NCI-H748 treated with DMSO at 0.1 percent for 48 hours (cell line): ENCODE results near the gene KCNT1.

Experiments
- DNase-seq: peaks from one replicate; lab custom pipeline; 2025; lab: John Stamatoyannopoulos, UW

Gene KCNT1

DNA sequence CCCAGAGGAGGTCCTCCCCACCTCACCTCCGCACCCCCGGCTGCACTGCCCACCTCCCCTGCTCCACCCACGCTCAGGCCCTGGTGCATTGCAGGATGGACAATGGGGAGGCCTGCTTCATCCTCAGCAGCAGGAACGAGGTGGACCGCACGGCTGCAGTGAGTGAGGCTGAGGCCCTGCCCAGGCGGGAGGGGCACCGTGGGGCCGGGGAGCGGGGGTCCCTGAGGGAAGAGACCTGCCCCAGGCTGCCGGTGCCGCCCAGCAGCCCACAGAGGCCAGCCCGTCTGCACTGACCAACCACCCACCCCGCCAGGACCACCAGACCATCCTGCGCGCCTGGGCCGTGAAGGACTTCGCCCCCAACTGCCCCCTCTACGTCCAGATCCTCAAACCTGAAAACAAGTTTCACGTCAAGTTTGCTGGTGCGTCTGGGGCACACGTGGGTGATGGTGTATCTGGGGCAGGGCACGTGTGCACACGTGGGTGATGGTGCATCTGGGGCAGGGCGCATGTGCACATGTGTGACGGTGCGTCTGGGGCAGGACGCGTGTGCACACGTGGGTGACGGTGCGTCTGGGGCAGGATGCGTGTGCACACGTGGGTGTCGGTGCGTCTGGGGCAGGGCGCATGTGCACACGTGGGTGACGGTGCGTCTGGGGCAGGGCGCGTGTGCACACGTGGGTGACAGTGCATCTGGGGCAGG lies 66.7 kb downstream of the KCNT1 start:
- DNase-seq = no peak

DNA sequence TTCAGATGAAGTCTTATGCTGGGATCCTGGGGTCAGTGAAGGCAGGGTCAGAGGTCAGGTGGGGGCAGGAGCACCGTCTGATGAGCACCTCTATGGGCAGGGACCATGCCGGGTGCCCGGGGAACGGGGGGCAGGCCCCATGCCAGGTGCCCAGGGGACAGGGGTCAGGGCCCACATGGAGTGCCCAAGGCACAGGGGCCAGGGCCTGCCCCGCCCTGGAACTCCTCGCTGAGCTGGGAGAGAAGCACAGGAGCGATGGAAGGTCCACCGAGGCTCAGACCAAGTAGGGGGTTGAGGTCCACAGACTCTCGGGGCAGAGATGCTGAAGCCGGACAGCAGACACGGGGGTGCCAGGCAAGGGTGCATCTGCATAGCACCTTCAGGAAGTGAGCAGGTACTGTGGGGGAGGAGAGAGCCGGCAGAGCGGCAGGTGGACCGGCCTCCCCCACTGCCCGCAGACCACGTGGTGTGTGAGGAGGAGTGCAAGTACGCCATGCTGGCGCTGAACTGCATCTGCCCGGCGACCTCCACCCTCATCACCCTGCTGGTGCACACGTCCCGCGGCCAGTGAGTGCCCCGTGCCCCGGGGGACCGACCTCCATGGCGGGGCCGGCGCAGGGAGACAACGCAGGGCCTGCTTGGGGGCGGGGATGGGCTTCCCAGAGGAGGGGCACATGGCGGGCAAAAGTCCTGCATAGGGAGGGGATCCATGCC lies 67.7 kb downstream of the KCNT1 start:
- DNase-seq = no peak

DNA sequence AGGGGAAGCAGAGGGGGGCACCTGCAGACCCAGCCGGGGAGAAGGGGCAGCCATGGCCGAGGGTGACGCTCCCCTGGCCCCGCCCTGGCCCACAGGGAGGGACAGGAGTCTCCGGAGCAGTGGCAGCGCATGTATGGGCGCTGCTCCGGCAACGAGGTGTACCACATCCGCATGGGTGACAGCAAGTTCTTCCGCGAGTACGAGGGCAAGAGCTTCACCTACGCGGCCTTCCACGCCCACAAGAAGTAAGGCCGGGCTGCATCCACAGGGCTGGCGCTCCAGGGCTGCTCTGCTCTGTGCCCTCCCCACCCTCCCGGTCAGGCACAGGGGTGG lies 68.2 kb downstream of the KCNT1 start:
- no peak for DNase-seq

DNA sequence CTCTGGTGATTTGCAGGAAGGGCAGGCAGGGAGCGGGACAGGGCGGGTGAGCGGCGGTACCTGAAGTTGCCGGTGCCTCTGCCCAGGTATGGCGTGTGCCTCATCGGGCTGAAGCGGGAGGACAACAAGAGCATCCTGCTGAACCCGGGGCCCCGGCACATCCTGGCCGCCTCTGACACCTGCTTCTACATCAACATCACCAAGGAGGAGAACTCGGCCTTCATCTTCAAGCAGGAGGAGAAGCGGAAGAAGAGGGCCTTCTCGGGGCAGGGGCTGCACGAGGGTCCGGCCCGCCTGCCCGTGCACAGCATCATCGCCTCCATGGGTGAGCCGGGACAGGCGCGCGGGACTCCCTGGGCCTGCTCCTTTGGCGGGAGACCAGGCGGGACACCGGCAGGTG lies 68.8 kb downstream of the KCNT1 start:
- no peak for DNase-seq

DNA sequence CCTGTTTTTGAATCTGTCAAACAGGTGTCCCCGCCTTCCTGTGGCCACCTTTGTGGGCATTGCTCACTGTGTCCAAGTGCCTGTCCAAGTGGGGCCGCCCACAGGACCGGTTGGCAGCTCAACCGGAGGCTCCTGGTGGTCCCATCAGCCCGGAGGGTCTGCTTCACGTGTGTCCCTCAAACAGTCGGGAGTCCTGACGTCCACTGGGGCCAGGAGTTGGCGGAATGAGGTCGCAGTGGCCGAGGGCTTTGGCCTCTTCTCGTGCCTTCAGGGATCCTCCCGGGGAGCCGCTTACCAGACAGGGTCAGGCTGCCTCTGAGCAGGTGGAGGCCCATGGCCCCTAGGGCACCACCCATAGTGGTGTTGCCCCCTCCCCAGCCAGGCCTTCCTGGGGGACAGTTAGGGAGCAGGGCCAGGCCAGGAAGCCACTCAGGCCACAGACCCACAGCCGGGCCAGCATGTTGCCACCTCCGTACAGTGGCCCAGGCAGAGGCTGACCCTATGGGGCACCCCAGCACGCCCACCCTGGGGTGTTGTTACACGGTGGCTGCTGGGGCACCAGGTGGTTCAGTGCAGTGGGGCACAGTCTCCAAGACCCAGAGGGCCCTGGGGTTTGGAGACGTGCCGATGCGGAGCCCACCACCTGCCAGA lies 69.5 kb downstream of the KCNT1 start:
- DNase-seq = no peak

DNA sequence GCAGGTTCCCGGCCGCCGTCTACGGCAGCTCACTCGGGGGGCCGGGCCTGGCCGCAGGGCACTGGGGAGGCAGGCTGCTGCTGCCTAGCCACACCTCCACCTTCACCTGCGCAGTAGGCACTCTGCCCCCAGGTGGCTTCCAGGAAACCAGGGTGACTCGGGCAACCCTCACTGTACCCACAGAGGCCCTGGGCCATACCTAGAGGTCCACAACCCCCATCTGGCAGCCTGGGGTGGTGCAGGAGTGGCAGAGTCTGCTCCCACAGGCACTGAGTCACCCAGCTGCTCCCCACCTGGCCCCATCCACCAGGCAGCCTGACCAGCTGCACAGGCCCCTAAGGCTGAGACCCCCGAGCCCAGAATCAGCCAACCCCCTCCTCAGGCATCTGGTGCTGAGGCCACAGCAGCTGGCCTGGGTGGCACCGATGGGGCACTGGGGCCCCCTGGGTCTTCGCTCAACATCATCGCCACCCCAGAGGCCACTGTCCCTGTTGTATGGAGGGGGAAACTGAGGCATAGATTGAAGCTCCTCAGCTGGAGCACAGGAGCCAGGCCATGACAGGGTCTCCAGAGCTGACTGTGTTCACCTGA lies 70.2 kb downstream of the KCNT1 start:
- no peak for DNase-seq

DNA sequence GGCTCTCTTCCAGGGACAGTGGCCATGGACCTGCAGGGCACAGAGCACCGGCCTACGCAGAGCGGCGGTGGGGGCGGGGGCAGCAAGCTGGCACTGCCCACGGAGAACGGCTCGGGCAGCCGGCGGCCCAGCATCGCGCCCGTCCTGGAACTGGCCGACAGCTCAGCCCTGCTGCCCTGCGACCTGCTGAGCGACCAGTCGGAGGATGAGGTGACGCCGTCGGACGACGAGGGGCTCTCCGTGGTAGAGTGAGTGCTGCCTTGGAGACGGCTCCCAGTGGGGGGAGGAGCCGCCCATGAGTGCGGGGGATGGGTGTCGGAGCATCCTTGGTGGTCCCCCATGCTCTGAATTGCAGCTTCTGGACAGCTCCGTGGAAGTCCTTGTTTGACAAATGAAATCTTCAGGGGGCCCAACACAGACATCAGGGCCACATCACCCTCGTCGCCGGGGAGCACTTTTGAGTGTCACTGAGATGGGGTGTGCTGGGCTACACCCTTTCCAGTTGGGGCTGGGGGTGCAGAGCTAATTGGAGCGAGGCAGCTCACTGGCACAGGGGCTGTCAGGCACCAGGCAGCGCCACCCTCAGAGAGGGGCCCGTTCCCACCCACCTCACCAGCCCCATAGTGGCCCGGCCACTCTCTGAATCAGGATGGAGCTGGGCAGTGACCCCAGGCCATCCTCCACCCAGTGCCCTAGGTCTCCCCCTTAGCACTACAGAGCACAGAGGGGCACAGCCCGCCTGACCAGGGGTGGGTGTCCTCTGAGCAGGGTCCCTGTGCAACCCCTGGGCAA lies 70.9 kb downstream of the KCNT1 start:
- no peak for DNase-seq

DNA sequence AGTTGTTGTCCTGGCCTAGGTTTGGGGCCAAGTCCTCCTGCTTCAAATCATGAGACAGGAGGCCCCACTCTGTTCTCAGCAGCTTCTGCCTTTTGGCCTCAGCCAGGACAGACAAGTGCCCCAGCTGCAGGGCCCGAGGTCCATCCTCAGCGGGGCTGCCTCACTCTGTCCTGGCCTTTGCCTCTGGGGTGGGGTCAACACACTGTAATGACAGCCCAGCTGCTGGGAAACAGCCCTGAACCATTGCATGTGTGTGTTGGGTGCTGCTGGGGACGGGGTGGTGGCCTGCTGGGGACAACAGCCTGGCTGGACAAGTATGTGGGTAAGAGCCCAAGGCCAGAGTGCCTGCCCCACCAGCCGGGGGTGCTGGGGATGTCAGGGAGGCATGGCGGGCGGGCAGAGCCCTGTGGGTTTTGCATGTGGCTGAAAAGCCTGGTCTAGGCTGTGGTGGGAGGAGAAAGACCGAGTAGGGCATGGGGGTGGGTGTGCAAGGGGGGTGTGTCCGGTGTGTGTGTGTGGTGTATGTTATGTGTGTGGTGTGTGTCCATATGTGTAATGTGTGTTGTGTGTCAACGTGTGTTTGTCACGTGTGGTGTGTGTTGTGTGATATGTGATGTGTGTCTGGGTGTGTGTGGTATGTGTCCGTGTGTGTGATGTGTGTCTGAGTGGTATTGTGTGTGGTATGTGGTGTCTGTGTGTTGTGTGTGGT lies 71.7 kb downstream of the KCNT1 start:
- no peak for DNase-seq

DNA sequence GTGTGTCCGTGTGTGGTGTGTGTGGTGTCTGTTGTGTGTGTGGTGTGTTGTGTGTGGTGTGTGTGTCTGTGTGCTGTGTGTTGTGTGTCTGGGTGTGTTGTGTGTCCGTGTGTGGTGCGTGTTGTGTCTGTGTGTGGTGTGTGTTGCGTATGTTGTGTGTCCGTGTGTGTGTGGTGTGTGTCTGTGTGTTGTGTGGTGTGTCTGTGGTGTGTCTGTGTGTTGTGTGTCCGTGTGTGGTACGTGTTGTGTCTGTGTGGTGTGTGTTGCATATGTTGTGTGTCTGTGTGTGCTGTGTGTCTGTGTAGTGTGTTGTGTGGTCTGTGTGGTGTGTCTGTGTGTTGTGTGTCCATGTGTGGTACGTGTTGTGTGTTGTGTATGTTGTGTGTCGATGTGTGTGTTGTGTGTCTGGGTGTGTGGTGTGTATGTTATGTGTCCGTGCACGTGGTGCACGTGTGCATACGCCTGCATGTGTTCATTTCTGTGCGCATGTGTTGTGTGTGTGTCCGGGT lies 72.3 kb downstream of the KCNT1 start:
- no peak for DNase-seq

DNA sequence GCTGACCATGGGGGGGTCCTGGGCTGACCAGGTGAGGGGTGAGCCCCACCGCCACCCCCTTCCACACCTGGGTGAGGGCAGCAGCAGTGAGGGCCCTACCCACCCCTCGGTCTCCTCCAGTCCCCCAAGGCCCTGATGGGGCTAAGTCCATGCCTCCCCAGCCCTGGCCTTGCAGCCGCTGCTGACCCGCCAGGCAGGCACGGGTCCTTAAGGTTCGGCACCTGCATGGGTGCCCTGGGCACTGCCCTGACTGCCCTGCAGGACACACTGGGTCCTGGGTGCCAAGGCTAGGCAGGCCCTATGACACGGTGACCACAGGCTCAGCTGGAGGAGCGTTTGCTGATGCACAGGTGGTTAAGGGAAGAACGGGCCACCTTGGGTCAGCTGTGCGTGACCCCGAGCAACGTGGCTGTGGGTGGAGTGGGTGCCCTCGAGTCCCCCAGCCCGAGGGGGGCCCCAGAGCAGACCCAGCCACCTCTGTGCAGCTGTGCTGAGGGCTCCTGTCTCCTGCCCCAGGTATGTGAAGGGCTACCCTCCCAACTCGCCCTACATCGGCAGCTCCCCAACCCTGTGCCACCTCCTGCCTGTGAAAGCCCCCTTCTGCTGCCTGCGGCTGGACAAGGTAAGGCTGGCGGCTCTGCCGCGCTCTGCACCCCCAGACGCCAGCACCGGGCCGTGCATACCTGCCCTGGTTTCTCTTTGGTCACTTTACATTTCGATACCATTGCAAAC lies 73.0 kb downstream of the KCNT1 start:
- DNase-seq = no peak

DNA sequence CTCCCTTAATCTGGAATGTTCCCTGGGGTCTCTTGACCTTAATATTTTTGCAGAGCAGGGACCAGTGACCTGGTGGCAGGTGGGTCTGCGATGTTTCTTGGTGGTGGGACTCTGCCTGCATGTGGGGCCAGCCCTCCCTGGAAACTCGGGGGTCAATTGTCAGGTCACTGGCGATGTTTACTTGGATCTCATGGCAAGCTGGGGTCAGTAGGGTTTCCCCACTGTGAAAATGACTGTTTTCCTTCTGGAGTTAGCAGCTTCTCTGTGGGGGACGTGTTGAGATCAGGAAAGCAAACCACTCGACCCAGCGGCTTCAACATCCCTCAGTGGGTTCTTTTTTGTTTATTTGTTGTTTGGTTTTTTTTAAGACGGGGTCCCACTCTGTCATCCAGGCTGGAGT lies 73.9 kb downstream of the KCNT1 start:
- no peak for DNase-seq

DNA sequence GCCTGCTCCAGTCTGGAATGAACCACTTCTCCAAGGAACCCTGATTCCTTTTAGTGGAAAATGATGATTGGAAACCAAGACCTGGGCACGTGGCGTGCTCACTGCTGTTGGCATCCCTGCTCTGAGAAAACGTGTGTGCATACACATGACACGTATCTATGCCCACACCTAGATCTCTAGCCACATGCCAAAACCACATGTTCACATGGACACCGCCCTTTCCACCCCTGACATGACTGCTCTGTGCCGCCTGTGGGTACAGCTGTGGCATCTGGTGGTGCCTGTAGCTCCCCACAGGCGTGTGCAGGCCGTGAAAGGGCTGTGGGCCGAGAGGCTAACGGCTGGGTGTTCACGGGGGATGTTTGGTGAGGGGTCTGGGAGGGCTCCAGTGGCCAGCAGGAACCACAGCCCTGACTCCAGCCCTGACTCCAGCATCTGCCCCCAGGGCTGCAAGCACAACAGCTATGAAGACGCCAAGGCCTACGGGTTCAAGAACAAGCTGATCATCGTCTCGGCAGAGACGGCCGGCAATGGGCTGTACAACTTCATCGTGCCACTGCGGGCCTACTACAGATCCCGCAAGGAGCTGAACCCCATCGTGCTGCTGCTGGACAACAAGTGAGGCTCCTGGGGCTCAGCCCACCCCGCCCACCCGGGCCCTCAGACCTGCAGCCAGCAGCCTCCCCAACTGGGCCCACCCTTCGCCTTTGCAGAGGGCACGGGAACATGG lies 75.1 kb downstream of the KCNT1 start:
- DNase-seq = no peak

DNA sequence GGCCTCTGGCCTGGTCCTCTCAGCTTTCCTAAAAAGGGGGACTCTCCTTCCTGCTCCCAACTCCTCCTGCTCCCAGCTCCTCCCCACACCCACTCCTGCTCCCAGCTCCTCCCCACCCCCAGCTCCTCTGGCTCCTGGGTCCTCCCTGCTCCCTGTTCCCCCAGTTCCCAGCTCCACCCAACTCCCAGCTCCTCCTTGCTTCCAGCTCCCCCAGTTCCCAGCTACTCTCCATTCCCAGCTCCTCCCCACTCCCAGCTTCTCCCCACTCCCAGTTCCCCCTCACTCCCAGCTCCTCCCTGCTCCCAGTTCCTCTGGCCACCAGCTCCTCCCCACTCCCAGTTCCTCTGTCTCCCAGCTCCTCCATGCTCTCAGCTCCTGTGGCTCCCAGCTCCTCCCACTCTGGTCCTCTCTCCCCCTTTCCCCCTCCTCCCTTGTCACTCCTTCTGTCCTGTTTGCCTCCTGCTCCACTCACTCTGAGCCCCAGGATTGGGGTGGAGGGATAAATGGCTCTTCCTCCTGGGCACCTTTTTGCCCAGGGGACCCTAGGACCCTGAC lies 75.7 kb downstream of the KCNT1 start:
- DNase-seq = no peak

DNA sequence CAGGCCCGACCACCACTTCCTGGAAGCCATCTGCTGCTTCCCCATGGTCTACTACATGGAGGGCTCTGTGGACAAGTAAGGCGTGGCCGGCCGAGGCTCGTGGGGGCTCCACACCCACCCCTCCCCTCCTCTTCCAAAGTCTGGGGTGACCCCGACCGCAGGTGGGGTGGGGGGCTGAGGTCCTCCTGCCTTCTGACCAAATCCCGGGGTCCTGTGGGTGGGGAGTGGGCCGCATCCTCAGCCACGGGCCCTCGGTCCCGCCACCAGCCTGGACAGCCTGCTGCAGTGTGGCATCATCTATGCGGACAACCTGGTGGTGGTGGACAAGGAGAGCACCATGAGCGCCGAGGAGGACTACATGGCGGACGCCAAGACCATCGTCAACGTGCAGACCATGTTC lies 76.4 kb downstream of the KCNT1 start:
- no peak for DNase-seq

DNA sequence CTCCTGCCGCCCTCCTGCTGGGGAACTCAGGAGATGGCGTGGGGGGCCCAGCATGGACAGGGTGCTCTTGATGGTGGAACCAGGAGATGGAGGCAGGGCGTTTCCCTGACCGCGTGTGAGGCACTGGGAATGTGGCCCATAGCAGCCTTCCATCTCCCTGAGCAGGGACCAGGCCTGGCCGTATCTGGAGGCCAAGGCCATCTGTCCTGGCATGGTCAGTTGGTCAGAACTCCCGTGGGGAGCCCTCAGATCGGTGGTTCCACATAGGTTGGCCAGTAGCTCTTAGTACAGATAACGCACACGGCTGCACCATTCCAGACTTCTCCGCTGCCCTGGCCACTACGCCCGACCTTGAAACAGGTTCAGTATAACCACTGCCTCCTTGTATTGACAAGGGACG lies 77.6 kb downstream of the KCNT1 start:
- no peak for DNase-seq

DNA sequence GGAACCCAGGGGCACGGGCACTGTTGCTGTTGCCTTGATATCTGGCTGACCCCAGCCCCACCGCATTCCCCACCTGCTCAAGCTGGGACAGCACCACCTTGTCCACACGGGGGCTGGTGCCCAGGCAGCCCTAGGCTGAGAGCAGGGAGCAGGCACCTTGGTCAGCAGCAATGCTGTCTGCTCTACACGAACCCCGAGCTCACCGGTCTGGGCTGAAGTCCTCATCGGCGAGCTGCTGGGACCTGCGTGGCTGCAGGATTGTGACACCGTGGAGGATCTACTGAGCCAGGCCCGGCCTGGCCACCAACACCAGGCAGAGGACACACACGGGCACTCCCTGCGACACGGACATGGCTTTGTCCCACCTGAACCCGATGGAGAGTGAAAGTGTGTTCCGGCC lies 78.1 kb downstream of the KCNT1 start:
- DNase-seq = no peak

DNA sequence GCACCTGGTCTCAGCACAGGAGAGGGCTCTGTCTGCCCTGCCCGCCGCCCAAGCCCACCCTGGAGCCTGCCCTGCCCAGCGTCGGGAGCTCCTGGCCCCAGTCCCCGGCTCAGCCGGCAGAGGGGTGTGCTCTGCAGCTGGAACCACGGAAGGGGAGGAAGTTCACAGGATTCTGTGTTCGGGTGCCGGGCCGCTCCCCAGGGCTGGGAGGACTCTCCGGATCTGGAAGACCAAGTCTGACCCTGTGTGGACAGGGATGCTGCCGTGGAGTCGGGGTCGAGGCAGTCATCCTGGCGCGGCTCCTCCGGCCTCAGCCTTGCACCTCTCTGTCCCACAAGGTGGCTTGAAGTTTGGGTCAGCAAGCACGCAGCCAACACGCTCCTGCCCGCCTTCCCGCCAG lies 78.6 kb downstream of the KCNT1 start:
- DNase-seq = no peak

DNA sequence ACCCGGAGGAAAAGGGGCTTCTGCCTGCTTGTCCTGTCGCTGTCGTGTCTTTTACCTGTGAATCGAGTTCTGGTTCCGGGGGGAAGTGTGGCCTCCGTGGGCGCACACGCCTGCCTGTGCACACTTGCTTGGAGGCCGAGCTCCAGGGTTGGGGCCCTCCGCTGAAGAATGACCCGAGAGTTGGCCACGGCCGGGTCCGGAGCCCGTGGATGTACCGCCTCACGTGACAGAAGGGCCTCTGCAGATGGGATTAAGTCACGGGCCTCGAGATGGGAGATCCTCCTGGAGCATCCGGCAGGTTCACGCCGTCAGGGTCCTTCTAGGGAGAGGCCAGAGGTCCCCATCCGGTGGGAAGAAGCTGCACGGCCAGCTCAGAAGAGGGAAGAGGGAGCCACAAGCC lies 81.0 kb downstream of the KCNT1 start:
- DNase-seq = no peak

DNA sequence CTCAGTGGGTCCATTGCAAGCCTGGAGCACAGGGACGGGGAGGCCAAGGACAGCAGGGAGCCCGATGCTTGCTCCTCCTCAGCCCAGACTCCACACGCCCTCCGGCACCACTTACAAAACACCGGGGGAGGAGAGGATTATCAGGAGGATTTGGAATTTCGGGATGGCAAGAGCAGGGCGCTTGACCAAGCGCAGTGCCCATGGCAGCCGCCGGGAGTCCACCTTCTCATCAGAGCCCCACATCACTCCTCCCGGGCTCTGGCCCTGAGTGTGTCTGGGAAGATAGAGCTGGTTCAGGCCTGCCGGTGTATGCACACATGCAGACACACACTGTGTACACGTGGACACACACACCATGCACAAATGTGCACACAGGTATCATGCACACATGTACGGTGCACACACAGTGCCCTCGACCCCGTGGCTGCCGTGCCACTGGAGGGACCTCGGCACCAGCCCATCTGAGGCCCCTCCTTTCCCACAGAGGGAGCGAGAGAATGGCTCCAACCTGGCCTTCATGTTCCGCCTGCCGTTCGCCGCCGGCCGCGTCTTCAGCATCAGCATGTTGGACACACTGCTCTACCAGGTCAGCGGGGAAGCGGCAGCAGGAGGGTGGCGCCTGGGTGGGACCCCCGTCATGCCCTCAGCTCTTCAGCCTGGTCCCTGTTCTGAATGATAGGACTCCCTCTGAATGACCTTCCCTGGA lies 81.7 kb downstream of the KCNT1 start:
- DNase-seq = no peak
